ENCODE data around the gene DAG1.

Gene DAG1

GRCh38 chr3:49445391-49445790 lies 24.7 kb upstream of the DAG1 start:
- Histone ChIP-seq H3K18ac (ENCODE audit: low read length) (no peak overlapping the region), H3K4me1 (ENCODE audit: control insufficient read depth in 2 of 2, insufficient read depth in 1 of 2, low read depth in 1 of 2, low read length in 2 of 2) (no peaks in the 10 kb centered on the region), H2AK5ac (ENCODE audit: low read depth, low read length) (no peak overlapping the region), H2BK5ac (ENCODE audit: low read length) (no peak overlapping the region), H2AFZ (ENCODE audit: low read length) (no peak overlapping the region), H2BK120ac (ENCODE audit: low read depth, low read length) (no peak overlapping the region), H4K91ac (ENCODE audit: low read depth, low read length, poor library complexity) (no peak overlapping the region), H3K4ac (ENCODE audit: low read length) (no peak overlapping the region), H3K14ac (ENCODE audit: low read length) (no peak overlapping the region), H3K27me3 (ENCODE audit: control insufficient read depth in 3 of 3, insufficient read depth in 3 of 3, low read depth in 1 of 3, low read length in 3 of 3) (no peaks in the 10 kb centered on the region), H3K9me3 (replicated peaks in 1 of 2; ENCODE audit: control insufficient read depth in 2 of 2, insufficient read depth in 1 of 2, low read depth in 1 of 2, low read length in 2 of 2) (no peaks in the 10 kb centered on the region), H2BK12ac (ENCODE audit: low read length) (no peak overlapping the region), H3K4me2 (ENCODE audit: insufficient read depth, low read length, poor library complexity, severe bottlenecking) (no peak overlapping the region), H3K79me1 (ENCODE audit: low read depth, low read length) (no peaks in the 10 kb centered on the region), H4K8ac (ENCODE audit: low read depth, low read length) (no peak overlapping the region), H3K27ac (replicated peaks; ENCODE audit: low read length) (no peak overlapping the region), H3K4me3 (ENCODE audit: low read length in 2 of 2) (no peak overlapping the region), H3K9ac (ENCODE audit: low read depth, low read length, poor library complexity) (no peak overlapping the region), H2BK15ac (ENCODE audit: low read length) (no peak overlapping the region), H3K23ac (ENCODE audit: low read depth, low read length, poor library complexity) (no peak overlapping the region), H3K36me3 (replicated peaks in 1 of 2; ENCODE audit: control insufficient read depth in 2 of 2, insufficient read depth in 2 of 2, low read length in 2 of 2) (no peaks in the 10 kb centered on the region)
- DNase-seq (ENCODE audit: low spot score): no peak
- no CpG with 5 or more reads among the region's 5 CpGs for WGBS, 2 donors (ENCODE audit: extremely low coverage in 2 of 2, insufficient read length in 2 of 2, insufficient replicate concordance in 1 of 2)

- Histone ChIP-seq H2BK15ac (ENCODE audit: low read length) (no peak overlapping the region), H3K9me3 (replicated peaks in 1 of 2; ENCODE audit: control insufficient read depth in 2 of 2, insufficient read depth in 1 of 2, low read depth in 1 of 2, low read length in 2 of 2) (no peaks in the 10 kb centered on the region), H2BK12ac (ENCODE audit: low read length) (no peak overlapping the region), H3K36me3 (replicated peaks in 1 of 2; ENCODE audit: control insufficient read depth in 2 of 2, insufficient read depth in 2 of 2, low read length in 2 of 2) (no peaks in the 10 kb centered on the region), H3K4me1 (ENCODE audit: control insufficient read depth in 2 of 2, insufficient read depth in 1 of 2, low read depth in 1 of 2, low read length in 2 of 2) (peaks cover 6 to 9% of the 10 kb centered on the region in 2 donors), H3K4ac (ENCODE audit: low read length) (no peak overlapping the region), H2BK120ac (ENCODE audit: low read depth, low read length) (no peak overlapping the region), H3K4me3 (ENCODE audit: low read length in 2 of 2) (no peak overlapping the region), H3K79me1 (ENCODE audit: low read depth, low read length) (no peaks in the 10 kb centered on the region), H3K4me2 (ENCODE audit: insufficient read depth, low read length, poor library complexity, severe bottlenecking) (no peak overlapping the region), H3K27ac (replicated peaks; ENCODE audit: low read length) (no peak overlapping the region), H3K14ac (ENCODE audit: low read length) (no peak overlapping the region), H4K91ac (ENCODE audit: low read depth, low read length, poor library complexity) (no peak overlapping the region), H3K18ac (ENCODE audit: low read length) (no peak overlapping the region), H3K23ac (ENCODE audit: low read depth, low read length, poor library complexity) (no peak overlapping the region), H2AFZ (ENCODE audit: low read length) (no peak overlapping the region), H4K8ac (ENCODE audit: low read depth, low read length) (no peak overlapping the region), H2AK5ac (ENCODE audit: low read depth, low read length) (no peak overlapping the region), H3K27me3 (ENCODE audit: control insufficient read depth in 3 of 3, insufficient read depth in 3 of 3, low read depth in 1 of 3, low read length in 3 of 3) (no peaks in the 10 kb centered on the region), H3K9ac (ENCODE audit: low read depth, low read length, poor library complexity) (no peak overlapping the region), H2BK5ac (ENCODE audit: low read length) (no peak overlapping the region)
- DNase-seq (ENCODE audit: low spot score): no peak
- WGBS, 2 donors (ENCODE audit: extremely low coverage in 2 of 2, insufficient read length in 2 of 2, insufficient replicate concordance in 1 of 2): no CpG with 5 or more reads among the region's 4 CpGs
Observed at GRCh38 chr3:49453621-49454020, 16.4 kb upstream of the DAG1 start.

- no CpG with 5 or more reads among the region's 2 CpGs for WGBS, 2 donors (ENCODE audit: extremely low coverage in 2 of 2, insufficient read length in 2 of 2, insufficient replicate concordance in 1 of 2)
Observed at GRCh38 chr3:49454458-49454857, 15.6 kb upstream of the DAG1 start.

GRCh38 chr3:49454898-49455681 lies 15.0 kb upstream of the DAG1 start:
- Histone ChIP-seq H3K14ac (ENCODE audit: low read length) (no peak overlapping the region), H2BK12ac (ENCODE audit: low read length) (no peak overlapping the region), H4K8ac (ENCODE audit: low read depth, low read length) (no peak overlapping the region), H4K91ac (ENCODE audit: low read depth, low read length, poor library complexity) (no peak overlapping the region), H3K9ac (ENCODE audit: low read depth, low read length, poor library complexity) (no peak overlapping the region), H3K18ac (ENCODE audit: low read length) (peak overlapping the region; percentile 42), H3K27ac (replicated peaks; ENCODE audit: low read length) (peak overlapping the region; percentile 19), H2BK15ac (ENCODE audit: low read length) (no peak overlapping the region), H3K9me3 (replicated peaks in 1 of 2; ENCODE audit: control insufficient read depth in 2 of 2, insufficient read depth in 1 of 2, low read depth in 1 of 2, low read length in 2 of 2) (no peaks in the 10 kb centered on the region), H2BK5ac (ENCODE audit: low read length) (no peak overlapping the region), H2BK120ac (ENCODE audit: low read depth, low read length) (no peak overlapping the region), H3K4me3 (ENCODE audit: low read length in 2 of 2) (no peak overlapping the region), H2AFZ (ENCODE audit: low read length) (peak overlapping the region; percentile 61), H3K23ac (ENCODE audit: low read depth, low read length, poor library complexity) (no peak overlapping the region), H3K4me2 (ENCODE audit: insufficient read depth, low read length, poor library complexity, severe bottlenecking) (no peak overlapping the region), H3K36me3 (replicated peaks in 1 of 2; ENCODE audit: control insufficient read depth in 2 of 2, insufficient read depth in 2 of 2, low read length in 2 of 2) (no peaks in the 10 kb centered on the region), H3K4me1 (ENCODE audit: control insufficient read depth in 2 of 2, insufficient read depth in 1 of 2, low read depth in 1 of 2, low read length in 2 of 2) (peaks cover 17 to 19% of the 10 kb centered on the region in 2 donors), H3K4ac (ENCODE audit: low read length) (no peak overlapping the region), H2AK5ac (ENCODE audit: low read depth, low read length) (peak overlapping the region; percentile 59), H3K27me3 (ENCODE audit: control insufficient read depth in 3 of 3, insufficient read depth in 3 of 3, low read depth in 1 of 3, low read length in 3 of 3) (no peaks in the 10 kb centered on the region), H3K79me1 (ENCODE audit: low read depth, low read length) (no peaks in the 10 kb centered on the region)
- DNase-seq (ENCODE audit: low spot score): no peak
- whole genome bisulfite sequencing, 2 donors (ENCODE audit: extremely low coverage in 2 of 2, insufficient read length in 2 of 2, insufficient replicate concordance in 1 of 2): no CpG with 5 or more reads among the region's 3 CpGs

More at GRCh38 chr3:49454458-49454857, 15.6 kb upstream of the DAG1 start:
- Histone ChIP-seq H3K4me2 (ENCODE audit: insufficient read depth, low read length, poor library complexity, severe bottlenecking) (no peak overlapping the region), H3K9ac (ENCODE audit: low read depth, low read length, poor library complexity) (no peak overlapping the region), H3K23ac (ENCODE audit: low read depth, low read length, poor library complexity) (no peak overlapping the region), H2AK5ac (ENCODE audit: low read depth, low read length) (no peak overlapping the region), H2BK12ac (ENCODE audit: low read length) (no peak overlapping the region), H3K9me3 (replicated peaks in 1 of 2; ENCODE audit: control insufficient read depth in 2 of 2, insufficient read depth in 1 of 2, low read depth in 1 of 2, low read length in 2 of 2) (no peaks in the 10 kb centered on the region), H3K4me1 (ENCODE audit: control insufficient read depth in 2 of 2, insufficient read depth in 1 of 2, low read depth in 1 of 2, low read length in 2 of 2) (peaks cover 15 to 17% of the 10 kb centered on the region in 2 donors), H2BK5ac (ENCODE audit: low read length) (no peak overlapping the region), H3K4ac (ENCODE audit: low read length) (no peak overlapping the region), H3K18ac (ENCODE audit: low read length) (no peak overlapping the region), H4K91ac (ENCODE audit: low read depth, low read length, poor library complexity) (no peak overlapping the region), H2BK15ac (ENCODE audit: low read length) (no peak overlapping the region), H3K14ac (ENCODE audit: low read length) (no peak overlapping the region), H3K4me3 (ENCODE audit: low read length in 2 of 2) (no peak overlapping the region), H3K27me3 (ENCODE audit: control insufficient read depth in 3 of 3, insufficient read depth in 3 of 3, low read depth in 1 of 3, low read length in 3 of 3) (no peaks in the 10 kb centered on the region), H3K27ac (replicated peaks; ENCODE audit: low read length) (no peak overlapping the region), H3K79me1 (ENCODE audit: low read depth, low read length) (no peaks in the 10 kb centered on the region), H2BK120ac (ENCODE audit: low read depth, low read length) (no peak overlapping the region), H3K36me3 (replicated peaks in 1 of 2; ENCODE audit: control insufficient read depth in 2 of 2, insufficient read depth in 2 of 2, low read length in 2 of 2) (no peaks in the 10 kb centered on the region), H4K8ac (ENCODE audit: low read depth, low read length) (no peak overlapping the region), H2AFZ (ENCODE audit: low read length) (peak overlapping the region; percentile 61)
- DNase-seq (ENCODE audit: low spot score): no peak
